ENCODE data around the gene HHATL. TPM values are rescaled to one million over a fixed set of nuclear protein-coding genes. Genes with fewer than 3 reads are reported as not detected.

Gene HHATL
- total and polyA plus RNA-seq, 4 donors = 0.17 TPM; not detected in 3

DNA sequence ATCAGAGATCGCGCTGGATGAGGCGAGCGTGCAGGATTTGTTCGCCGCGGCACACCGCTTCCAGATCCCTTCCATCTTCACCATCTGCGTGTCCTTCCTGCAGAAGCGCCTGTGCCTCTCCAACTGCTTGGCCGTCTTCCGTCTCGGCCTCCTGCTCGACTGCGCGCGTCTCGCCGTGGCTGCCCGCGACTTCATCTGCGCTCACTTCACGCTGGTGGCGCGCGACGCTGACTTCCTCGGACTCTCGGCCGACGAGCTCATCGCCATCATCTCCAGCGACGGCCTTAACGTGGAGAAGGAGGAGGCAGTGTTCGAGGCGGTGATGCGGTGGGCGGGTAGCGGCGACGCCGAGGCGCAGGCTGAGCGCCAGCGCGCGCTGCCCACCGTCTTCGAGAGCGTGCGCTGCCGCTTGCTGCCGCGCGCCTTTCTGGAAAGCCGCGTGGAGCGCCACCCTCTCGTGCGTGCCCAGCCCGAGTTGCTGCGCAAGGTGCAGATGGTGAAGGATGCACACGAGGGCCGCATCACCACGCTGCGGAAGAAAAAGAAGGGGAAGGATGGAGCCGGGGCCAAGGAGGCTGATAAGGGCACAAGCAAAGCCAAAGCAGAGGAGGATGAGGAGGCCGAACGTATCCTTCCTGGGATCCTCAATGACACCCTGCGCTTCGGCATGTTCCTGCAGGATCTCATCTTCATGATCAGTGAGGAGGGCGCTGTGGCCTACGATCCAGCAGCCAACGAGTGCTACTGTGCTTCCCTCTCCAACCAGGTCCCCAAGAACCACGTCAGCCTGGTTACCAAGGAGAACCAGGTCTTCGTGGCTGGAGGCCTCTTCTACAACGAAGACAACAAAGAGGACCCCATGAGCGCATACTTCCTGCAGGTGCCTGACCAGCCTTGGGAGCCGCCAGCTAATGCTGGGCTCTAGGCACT lies 16.4 kb downstream of the HHATL start:
- no peaks in the 10 kb centered on the region for H3K36me3 ChIP-seq (ENCODE audit: control insufficient read depth in 4 of 4, insufficient read depth in 3 of 4, low read depth in 1 of 4, low read length in 3 of 4)
- no peak overlapping the region for H3K9ac ChIP-seq (ENCODE audit: low read depth in 1 of 2, low read length in 2 of 2)
- H3K27ac ChIP-seq (ENCODE audit: low read depth in 1 of 2, low read length in 2 of 2) = no peak overlapping the region
- TF ChIP-seq FOXA1 (IDR thresholded peaks at IDR 0.05) (no peak), JUND (IDR thresholded peaks at IDR 0.05) (no peak), TAF1 (conservative IDR thresholded peaks at IDR 0.05) (no peak), RAD21 (IDR thresholded peaks at IDR 0.05) (no peak), GABPA (IDR thresholded peaks at IDR 0.05 in 1 of 2, conservative IDR thresholded peaks at IDR 0.05 in 1 of 2) (no peak), HNF4G (IDR thresholded peaks at IDR 0.05) (no peak), EGR1 (IDR thresholded peaks at IDR 0.05; ENCODE audit: low read depth in 2 of 2) (no peak), HNF4A (conservative IDR thresholded peaks at IDR 0.05) (no peak)
- TF ChIP-seq, protein P1, sequence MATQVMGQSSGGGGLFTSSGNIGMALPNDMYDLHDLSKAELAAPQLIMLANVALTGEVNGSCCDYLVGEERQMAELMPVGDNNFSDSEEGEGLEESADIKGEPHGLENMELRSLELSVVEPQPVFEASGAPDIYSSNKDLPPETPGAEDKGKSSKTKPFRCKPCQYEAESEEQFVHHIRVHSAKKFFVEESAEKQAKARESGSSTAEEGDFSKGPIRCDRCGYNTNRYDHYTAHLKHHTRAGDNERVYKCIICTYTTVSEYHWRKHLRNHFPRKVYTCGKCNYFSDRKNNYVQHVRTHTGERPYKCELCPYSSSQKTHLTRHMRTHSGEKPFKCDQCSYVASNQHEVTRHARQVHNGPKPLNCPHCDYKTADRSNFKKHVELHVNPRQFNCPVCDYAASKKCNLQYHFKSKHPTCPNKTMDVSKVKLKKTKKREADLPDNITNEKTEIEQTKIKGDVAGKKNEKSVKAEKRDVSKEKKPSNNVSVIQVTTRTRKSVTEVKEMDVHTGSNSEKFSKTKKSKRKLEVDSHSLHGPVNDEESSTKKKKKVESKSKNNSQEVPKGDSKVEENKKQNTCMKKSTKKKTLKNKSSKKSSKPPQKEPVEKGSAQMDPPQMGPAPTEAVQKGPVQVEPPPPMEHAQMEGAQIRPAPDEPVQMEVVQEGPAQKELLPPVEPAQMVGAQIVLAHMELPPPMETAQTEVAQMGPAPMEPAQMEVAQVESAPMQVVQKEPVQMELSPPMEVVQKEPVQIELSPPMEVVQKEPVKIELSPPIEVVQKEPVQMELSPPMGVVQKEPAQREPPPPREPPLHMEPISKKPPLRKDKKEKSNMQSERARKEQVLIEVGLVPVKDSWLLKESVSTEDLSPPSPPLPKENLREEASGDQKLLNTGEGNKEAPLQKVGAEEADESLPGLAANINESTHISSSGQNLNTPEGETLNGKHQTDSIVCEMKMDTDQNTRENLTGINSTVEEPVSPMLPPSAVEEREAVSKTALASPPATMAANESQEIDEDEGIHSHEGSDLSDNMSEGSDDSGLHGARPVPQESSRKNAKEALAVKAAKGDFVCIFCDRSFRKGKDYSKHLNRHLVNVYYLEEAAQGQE (IDR thresholded peaks at IDR 0.05) = no peak
- TF ChIP-seq, protein P2, sequence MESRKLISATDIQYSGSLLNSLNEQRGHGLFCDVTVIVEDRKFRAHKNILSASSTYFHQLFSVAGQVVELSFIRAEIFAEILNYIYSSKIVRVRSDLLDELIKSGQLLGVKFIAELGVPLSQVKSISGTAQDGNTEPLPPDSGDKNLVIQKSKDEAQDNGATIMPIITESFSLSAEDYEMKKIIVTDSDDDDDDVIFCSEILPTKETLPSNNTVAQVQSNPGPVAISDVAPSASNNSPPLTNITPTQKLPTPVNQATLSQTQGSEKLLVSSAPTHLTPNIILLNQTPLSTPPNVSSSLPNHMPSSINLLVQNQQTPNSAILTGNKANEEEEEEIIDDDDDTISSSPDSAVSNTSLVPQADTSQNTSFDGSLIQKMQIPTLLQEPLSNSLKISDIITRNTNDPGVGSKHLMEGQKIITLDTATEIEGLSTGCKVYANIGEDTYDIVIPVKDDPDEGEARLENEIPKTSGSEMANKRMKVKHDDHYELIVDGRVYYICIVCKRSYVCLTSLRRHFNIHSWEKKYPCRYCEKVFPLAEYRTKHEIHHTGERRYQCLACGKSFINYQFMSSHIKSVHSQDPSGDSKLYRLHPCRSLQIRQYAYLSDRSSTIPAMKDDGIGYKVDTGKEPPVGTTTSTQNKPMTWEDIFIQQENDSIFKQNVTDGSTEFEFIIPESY (IDR thresholded peaks at IDR 0.05) = no peak
- no peak for DNase-seq (ENCODE audit: low spot score)
- WGBS = 36% methylated on average over 80 of the region's 80 CpGs
- no peaks in the 10 kb centered on the region for H3K9me3 ChIP-seq (ENCODE audit: control insufficient read depth in 4 of 4, low read length in 3 of 4)
- H3K27me3 ChIP-seq (ENCODE audit: control insufficient read depth in 4 of 4, insufficient read depth in 4 of 4, low read length in 3 of 4) = no peaks in the 10 kb centered on the region
- H3K4me1 ChIP-seq (ENCODE audit: control insufficient read depth in 4 of 4, insufficient read depth in 4 of 4, low read length in 3 of 4) = peaks cover 0 to 2% (median under 1%) of the 10 kb centered on the region in 4 donors
- H3K4me3 ChIP-seq (ENCODE audit: low read depth in 1 of 3, low read length in 3 of 3) = no peak overlapping the region

DNA sequence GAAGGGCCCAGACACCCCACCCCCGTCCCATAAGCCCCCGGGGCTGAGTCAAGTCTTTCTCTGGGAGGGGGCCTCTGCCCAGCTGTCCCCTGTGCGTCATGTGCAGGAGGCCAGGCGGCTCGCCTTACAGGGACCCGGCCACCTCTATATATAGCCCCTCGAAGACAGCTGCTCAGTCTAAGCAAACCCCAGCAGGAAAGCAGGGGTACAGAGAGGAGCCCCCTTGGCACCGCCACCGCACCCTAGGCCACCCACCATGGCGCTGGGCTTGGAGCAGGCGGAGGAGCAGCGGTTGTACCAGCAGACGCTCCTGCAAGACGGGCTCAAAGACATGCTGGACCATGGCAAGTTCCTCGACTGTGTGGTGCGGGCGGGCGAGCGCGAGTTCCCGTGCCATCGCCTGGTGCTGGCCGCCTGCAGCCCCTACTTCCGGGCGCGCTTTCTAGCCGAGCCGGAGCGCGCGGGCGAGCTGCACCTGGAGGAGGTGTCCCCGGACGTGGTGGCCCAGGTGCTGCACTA lies 17.2 kb downstream of the HHATL start, which contains the start of gene KLHL40:
Gene KLHL40, plus strand, starts transcription at position 175 of the 519 bp plus-strand sequence. Its CDS starts 82 bp downstream, at position 257.
- H3K4me3 ChIP-seq (ENCODE audit: low read depth in 1 of 3, low read length in 3 of 3) = no peak within 1 kb of the TSS
- WGBS = 39% methylated on average over 34 of the region's 34 CpGs
- peaks cover 0 to 2% (median under 1%) of the 10 kb centered on the region in 4 donors for H3K4me1 ChIP-seq (ENCODE audit: control insufficient read depth in 4 of 4, insufficient read depth in 4 of 4, low read length in 3 of 4)
- no peak within 1 kb of the TSS for H3K9ac ChIP-seq (ENCODE audit: low read depth in 1 of 2, low read length in 2 of 2)
- no peak within 1 kb of the TSS for H3K27ac ChIP-seq (ENCODE audit: low read depth in 1 of 2, low read length in 2 of 2)
- no peaks in the 10 kb centered on the region for H3K9me3 ChIP-seq (ENCODE audit: control insufficient read depth in 4 of 4, low read length in 3 of 4)
- H3K27me3 ChIP-seq (ENCODE audit: control insufficient read depth in 4 of 4, insufficient read depth in 4 of 4, low read length in 3 of 4) = no peaks in the 10 kb centered on the region
- TF ChIP-seq TAF1 (conservative IDR thresholded peaks at IDR 0.05) (no peak), JUND (IDR thresholded peaks at IDR 0.05) (no peak)
- DNase-seq (ENCODE audit: low spot score) = no peak
- no peaks in the 10 kb centered on the region for H3K36me3 ChIP-seq (ENCODE audit: control insufficient read depth in 4 of 4, insufficient read depth in 3 of 4, low read depth in 1 of 4, low read length in 3 of 4)

Measured in liver (tissue), 9 donors.